ENCODE data around the gene PHLPP1. TPM values are rescaled to one million over a fixed set of nuclear protein-coding genes. Genes with fewer than 3 reads are reported as not detected.

PHLPP1 gene
- total and polyA plus RNA-seq, 2 of the 4 experiments (the other 2 are of a cell fraction): 3.3 to 3.6 TPM

DNA sequence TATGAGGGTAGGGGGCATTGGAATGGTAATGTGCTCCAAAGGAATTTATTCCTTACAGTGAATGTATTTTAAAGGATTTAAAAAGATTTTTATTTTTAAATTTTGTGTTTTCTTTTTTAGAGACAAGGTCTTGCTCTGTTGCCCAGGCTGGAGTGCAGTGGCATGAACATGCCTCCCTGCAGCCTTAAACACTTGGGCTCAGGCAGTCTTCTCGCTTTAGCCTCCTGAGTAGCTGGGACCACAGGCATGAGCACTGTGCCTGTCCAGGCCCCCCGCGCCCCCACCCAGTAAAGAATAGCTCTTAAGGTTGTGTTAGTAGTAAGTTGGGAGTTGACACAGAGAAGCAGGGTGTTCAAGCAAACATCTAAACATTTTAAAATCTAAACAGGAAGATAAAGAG lies 36.6 kb downstream of the PHLPP1 start:
- in situ Hi-C loops (cut with MboI; ENCODE audit: low sequenced_read_pairs) (no loop called here), dilution Hi-C loops (cut with HindIII; ENCODE audit: low sequenced_read_pairs, unreplicated experiment) (no loop called here), intact Hi-C loops (cut with micrococcal nuclease) (no loop called here)
- TF ChIP-seq MAZ (IDR thresholded peaks at IDR 0.05; ENCODE audit: borderline replicate concordance, low read depth, low read length): no peak
- TF ChIP-seq USF2 (IDR thresholded peaks at IDR 0.05; ENCODE audit: low read depth, low read length): no peak
- TF ChIP-seq SMC3 (IDR thresholded peaks at IDR 0.05; ENCODE audit: low read depth, low read length): no peak
- no peak for TF ChIP-seq FOS (IDR thresholded peaks at IDR 0.05; ENCODE audit: low read depth, low read length)
- TF ChIP-seq BHLHE40 (IDR thresholded peaks at IDR 0.05; ENCODE audit: low read depth, low read length): no peak
- TF ChIP-seq RCOR1 (IDR thresholded peaks at IDR 0.05; ENCODE audit: insufficient replicate concordance, low read length): no peak
- TF ChIP-seq ELK1 (IDR thresholded peaks at IDR 0.05; ENCODE audit: borderline replicate concordance, low read depth, low read length): no peak
- no peak for TF ChIP-seq RFX5 (IDR thresholded peaks at IDR 0.05; ENCODE audit: low read depth, low read length)
- no peak for TF ChIP-seq POLR2A (IDR thresholded peaks at IDR 0.05; ENCODE audit: low read depth, low read length)
- TF ChIP-seq, protein P1, sequence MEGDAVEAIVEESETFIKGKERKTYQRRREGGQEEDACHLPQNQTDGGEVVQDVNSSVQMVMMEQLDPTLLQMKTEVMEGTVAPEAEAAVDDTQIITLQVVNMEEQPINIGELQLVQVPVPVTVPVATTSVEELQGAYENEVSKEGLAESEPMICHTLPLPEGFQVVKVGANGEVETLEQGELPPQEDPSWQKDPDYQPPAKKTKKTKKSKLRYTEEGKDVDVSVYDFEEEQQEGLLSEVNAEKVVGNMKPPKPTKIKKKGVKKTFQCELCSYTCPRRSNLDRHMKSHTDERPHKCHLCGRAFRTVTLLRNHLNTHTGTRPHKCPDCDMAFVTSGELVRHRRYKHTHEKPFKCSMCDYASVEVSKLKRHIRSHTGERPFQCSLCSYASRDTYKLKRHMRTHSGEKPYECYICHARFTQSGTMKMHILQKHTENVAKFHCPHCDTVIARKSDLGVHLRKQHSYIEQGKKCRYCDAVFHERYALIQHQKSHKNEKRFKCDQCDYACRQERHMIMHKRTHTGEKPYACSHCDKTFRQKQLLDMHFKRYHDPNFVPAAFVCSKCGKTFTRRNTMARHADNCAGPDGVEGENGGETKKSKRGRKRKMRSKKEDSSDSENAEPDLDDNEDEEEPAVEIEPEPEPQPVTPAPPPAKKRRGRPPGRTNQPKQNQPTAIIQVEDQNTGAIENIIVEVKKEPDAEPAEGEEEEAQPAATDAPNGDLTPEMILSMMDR (conservative IDR thresholded peaks at IDR 0.05; ENCODE audit: low read depth, low read length): no peak
- no peak for TF ChIP-seq CHD1 (IDR thresholded peaks at IDR 0.05; ENCODE audit: low read depth, low read length)
- TF ChIP-seq RAD21 (IDR thresholded peaks at IDR 0.05; ENCODE audit: low read length): no peak
- TF ChIP-seq CEBPB (IDR thresholded peaks at IDR 0.05; ENCODE audit: low read depth, low read length): no peak
- H3K14ac ChIP-seq (replicated peaks; ENCODE audit: low read depth, low read length): no peak overlapping the region
- no peak overlapping the region for H3K56ac ChIP-seq (ENCODE audit: extremely low read depth, insufficient read depth, low read length)
- H4K5ac ChIP-seq (ENCODE audit: low read depth, low read length): no peak overlapping the region
- no peak overlapping the region for H3K4me2 ChIP-seq (ENCODE audit: low read depth, low read length)
- DNase-seq (no peak), ATAC-seq (ENCODE audit: low read depth) (peak; percentile 42; the same call in 1 of the 2 replicates)
- no CpG with 5 or more reads among the region's 3 CpGs for WGBS, 2 experiments (ENCODE audit: extremely low coverage in 2 of 2, insufficient read length in 1 of 2)
- no peaks in the 10 kb centered on the region for H4K20me1 ChIP-seq (ENCODE audit: insufficient read depth, low read length)
- H3K18ac ChIP-seq (ENCODE audit: low read depth, low read length): no peak overlapping the region
- H2BK120ac ChIP-seq (ENCODE audit: low read depth, low read length): no peak overlapping the region
- H3K79me1 ChIP-seq (ENCODE audit: low read depth in 1 of 2, low read length in 2 of 2): peaks cover 12 to 32% of the 10 kb centered on the region in 2 experiments; a peak in 3 of 4 replicates
- BruUV-seq (replicated peaks): no TSS peak
- peak overlapping the region; percentile 31; the same call in 1 of the 2 replicates for H2AK5ac ChIP-seq (ENCODE audit: low read depth, low read length)
- H3K9ac ChIP-seq (ENCODE audit: low read depth, low read length): no peak overlapping the region
- H2BK15ac ChIP-seq (ENCODE audit: low read depth, low read length): no peak overlapping the region
- ChIA-PET POLR2A (ENCODE audit: unreplicated experiment) (no interaction called here), CTCF (no interaction called here)
- peaks cover 3% of the 10 kb centered on the region; the same call in 1 of the 2 replicates for H3K9me1 ChIP-seq (ENCODE audit: insufficient read depth, low read length)
- H4K8ac ChIP-seq (ENCODE audit: low read depth in 2 of 2, low read length in 2 of 2): no peak overlapping the region
- H3K27ac ChIP-seq (ENCODE audit: insufficient read depth, low read length): no peak overlapping the region
- H3K4me3 ChIP-seq (ENCODE audit: insufficient read depth, low read depth, low read length): no peak overlapping the region
- H3K4ac ChIP-seq (ENCODE audit: low read depth, low read length): no peak overlapping the region
- no peak overlapping the region for H2BK20ac ChIP-seq (ENCODE audit: low read depth, low read length)
- no peak overlapping the region for H2AK9ac ChIP-seq (replicated peaks; ENCODE audit: low read depth, low read length, poor library complexity)
- H3K4me1 ChIP-seq (ENCODE audit: control insufficient read depth, insufficient read depth, low read length): peaks cover 7% of the 10 kb centered on the region
- H2BK5ac ChIP-seq (ENCODE audit: low read depth, low read length, poor library complexity, severe bottlenecking): no peak overlapping the region
- H3K36me3 ChIP-seq (ENCODE audit: control insufficient read depth, insufficient read depth, low read length): no peaks in the 10 kb centered on the region
- no peak overlapping the region for H3K23ac ChIP-seq (ENCODE audit: low read depth, low read length)
- H2AFZ ChIP-seq (replicated peaks; ENCODE audit: low read length, poor library complexity): no peak overlapping the region
- no peak overlapping the region for H4K91ac ChIP-seq (ENCODE audit: insufficient read depth, low read depth, low read length)
- H3K9me3 ChIP-seq (ENCODE audit: control insufficient read depth, insufficient read depth, low read length): peaks cover 2% of the 10 kb centered on the region; the same call in 1 of the 2 replicates
- no peaks in the 10 kb centered on the region for H3K27me3 ChIP-seq (ENCODE audit: control insufficient read depth, insufficient read depth, low read length)

All from IMR-90 (cell line).